22Rv1 (cell line): ENCODE data around the gene TMEM51.

ENCODE experiments used
- CTCF ChIP-seq: fragments of 450-650 bp; IDR thresholded peaks from 2 replicates; pipeline ENCODE4 v1.5.1; 2017; ENCODE audit warnings: mild to moderate bottlenecking
- ZFX ChIP-seq: fragments of 450-650 bp; IDR thresholded peaks from 2 replicates; pipeline ENCODE4 v1.6.1; 2017; ENCODE audit warnings: antibody characterized with exemption, borderline replicate concordance

GRCh38 chr1:15110128-15110866, 43.2 kb upstream of the TMEM51 start:
- no peak for TF ChIP-seq CTCF
- TF ChIP-seq ZFX, result no peak
